Endothelial cell of coronary artery (primary cell): ENCODE measurements around the gene TAF11L9. TPM values are rescaled to one million over a fixed set of nuclear protein-coding genes. Genes with fewer than 3 reads are reported as not detected.

Source experiments
- total RNA-seq: library from RNA; depleted of rRNA; stranded (reverse); fragments of >200 nt; gene quantifications from 2 replicates; pipeline ENCODE4 v1.2.3, GENCODE V29; 2014

TAF11L9 gene
- total RNA-seq: not detected in 2 replicates

GRCh38 chr5:17594255-17594654 is at the start of gene TAF11L9:
Gene TAF11L9 (minus strand): TSS chr5:17594394.

GRCh38 chr5:17634160-17634559 is 40.0 kb upstream of the TAF11L9 start, which contains the start of gene TAF11L14:
Gene TAF11L14 (plus strand): TSS chr5:17634460.

GRCh38 chr5:17631788-17632187 is 37.6 kb upstream of the TAF11L9 start, which contains the start of gene TAF11L13:
Gene TAF11L13 (plus strand): TSS chr5:17632088.

GRCh38 chr5:17610092-17610491 is 15.9 kb upstream of the TAF11L9 start, which contains the start of gene TAF11L12:
Gene TAF11L12 (plus strand): TSS chr5:17610392.

GRCh38 chr5:17603880-17604279 is 9.7 kb upstream of the TAF11L9 start, which contains the start of gene TAF11L11:
Gene TAF11L11 (plus strand): TSS chr5:17604183.

GRCh38 chr5:17597728-17598127 is 3.5 kb upstream of the TAF11L9 start, which contains the start of gene TAF11L10:
Gene TAF11L10 (minus strand): TSS chr5:17597828.

GRCh38 chr5:17590860-17591259 is 3.3 kb downstream of the TAF11L9 start, which contains the start of gene TAF11L8:
Gene TAF11L8 (minus strand): TSS chr5:17590960.

GRCh38 chr5:17585658-17586057 is 8.5 kb downstream of the TAF11L9 start, which contains the start of gene TAF11L7:
Gene TAF11L7 (minus strand): TSS chr5:17585758.

Other genes starting within 250 kb of the TAF11L9 start
- not detected in 2 replicates for gene TAF11L2, start 96.2 kb downstream of the TAF11L9 start, total RNA-seq
- gene TAF11L3, start 76.0 kb downstream of the TAF11L9 start, total RNA-seq: not detected in 2 replicates
- gene TAF11L4, start 72.6 kb downstream of the TAF11L9 start, total RNA-seq: not detected in 2 replicates
- gene TAF11L5, start 69.2 kb downstream of the TAF11L9 start, total RNA-seq: not detected in 2 replicates
- not detected in 2 replicates for gene TAF11L6, start 65.7 kb downstream of the TAF11L9 start, total RNA-seq
- gene TAF11L7, start 8.6 kb downstream of the TAF11L9 start, total RNA-seq: not detected in 2 replicates
- gene TAF11L8, start 3.4 kb downstream of the TAF11L9 start, total RNA-seq: not detected in 2 replicates
- not detected in 2 replicates for gene TAF11L10, start 3.4 kb upstream of the TAF11L9 start, total RNA-seq
- not detected in 2 replicates for gene TAF11L11, start 9.8 kb upstream of the TAF11L9 start, total RNA-seq
- gene TAF11L12, start 16.0 kb upstream of the TAF11L9 start, total RNA-seq: not detected in 2 replicates
- not detected in 2 replicates for gene TAF11L13, start 37.7 kb upstream of the TAF11L9 start, total RNA-seq
- gene TAF11L14, start 40.1 kb upstream of the TAF11L9 start, total RNA-seq: not detected in 2 replicates